Stomach (tissue), 9 donors: ENCODE measurements around the gene EIF1B. TPM values are rescaled to one million over a fixed set of nuclear protein-coding genes. Genes with fewer than 3 reads are reported as not detected.

Experiments used
- DNase-seq, 2 donors: peaks; one replicate each; pipeline versions ENCODE4 v3.0.0 to v3.0.0-alpha.2; 2013 to 2019
- H3K27ac ChIP-seq, 5 donors: fragments of 200-600 bp in 4 of 5; sonication (generic) in 4 of 5; one replicate each; pipeline ENCODE4 v1.5.1; 2013 to 2019; ENCODE audit warnings: mild to moderate bottlenecking in 1 of 5, moderate library complexity in 1 of 5
- H3K27me3 ChIP-seq, 3 donors: fragments of 200-600 bp; sonication (generic); one replicate each; pipeline ENCODE4 v1.5.1; 2017 to 2019; ENCODE audit warnings: mixed run types in 1 of 3
- H3K36me3 ChIP-seq, 4 donors: fragments of 200-600 bp; sonication (generic); 1 replicate in 3 of 4; 2 replicates in 1 of 4; pipeline ENCODE4 v1.5.1; 2016 to 2019
- H3K4me1 ChIP-seq, 4 donors: fragments of 200-600 bp; sonication (generic); one replicate each; pipeline ENCODE4 v1.5.1; 2016 to 2019
- H3K4me3 ChIP-seq, 4 donors: fragments of 200-600 bp; sonication (generic) in 3 of 4; one replicate each; pipeline ENCODE4 v1.5.1; 2016 to 2019; ENCODE audit warnings: mild to moderate bottlenecking in 1 of 4
- H3K9me3 ChIP-seq, 4 donors: fragments of 200-600 bp; sonication (generic); one replicate each; pipeline ENCODE4 v1.5.1; 2016 to 2019
- CTCF ChIP-seq, 7 experiments: fragments of 450-650 bp in 4 of 7; fragments of 200-600 bp in 3 of 7; sonication (generic) in 3 of 7; IDR thresholded peaks; one replicate each; pipeline ENCODE4 v1.5.1; 2016 to 2019; ENCODE audit warnings: antibody characterized with exemption in 7 of 7, control low read depth in 2 of 7, mild to moderate bottlenecking in 1 of 7
- EP300 ChIP-seq: sonication (generic); formaldehyde crosslinking; IDR thresholded peaks from one replicate; pipeline ENCODE4 v1.6.1; 2017; ENCODE audit warnings: antibody characterized with exemption
- POLR2A ChIP-seq, 4 donors: fragments of 450-650 bp; IDR thresholded peaks; one replicate each; pipeline ENCODE4 v1.6.1; 2016; ENCODE audit warnings: antibody characterized with exemption in 4 of 4, control low read depth in 2 of 4, mild to moderate bottlenecking in 1 of 4, moderate library complexity in 1 of 4
- POLR2AphosphoS5 ChIP-seq, 3 donors: sonication (generic); formaldehyde crosslinking; IDR thresholded peaks; one replicate each; pipeline ENCODE4 v1.6.1; 2016; ENCODE audit warnings: antibody characterized with exemption in 3 of 3
- WGBS, 5 donors: extraction: QIAGEN DNeasy Blood & Tissue Kit in 3 of 5; methylation state at CpG; one replicate each; pipeline versions ENCODE4 v1.1.5 to v1.1.7; 2013 to 2018; 5-methylcytosine and 5-hydroxymethylcytosine counted together
- intact Hi-C: fragments of 100-400 bp; cut with DNase I; formaldehyde crosslinking; loops from one replicate; pipeline ENCODE4 v1.15.1; 2023; ENCODE audit warnings: low total_unique reads
- polyA plus RNA-seq, 3 donors: library from polyadenylated mRNA; stranded (reverse); fragments of 200-250 nt; gene quantifications; one replicate each; pipeline ENCODE4 v1.2.3, GENCODE V29; 2013
- total RNA-seq, 5 donors: library from RNA; depleted of rRNA; stranded (reverse); fragments of >200 nt; gene quantifications; one replicate each; pipeline versions ENCODE4 v1.1.0 to v1.2.3, GENCODE V29; 2014 to 2016
- donor health status: healthy with polysubstance abuse.
- donor health status: Bipolar disorder and iron deficiency.
- donor health status: healthy.

EIF1B gene
- total and polyA plus RNA-seq, 8 donors = 2.6 to 76.8 (median 39.8) TPM

GRCh38 chr3:40299721-40300335 lies 9.7 kb upstream of the EIF1B start:
- no peak overlapping the region for H3K4me3 ChIP-seq
- no peaks in the 10 kb centered on the region for H3K9me3 ChIP-seq
- TF ChIP-seq POLR2AphosphoS5 (IDR thresholded peaks at IDR 0.05) (peak in 1 of 3 donors; percentile 26), CTCF (IDR thresholded peaks at IDR 0.05) (no peak)
- peaks cover 0 to 8% (median 0%) of the 10 kb centered on the region in 4 donors for H3K4me1 ChIP-seq
- DNase-seq = peak in 1 of 2 donors; percentile 41
- H3K36me3 ChIP-seq = peaks cover 0 to 33% (median 13%) of the 10 kb centered on the region in 4 donors
- 72 to 90% (median 89%) methylated on average over 3 of the region's 3 CpGs for WGBS, 5 donors
- intact Hi-C loops = no loop called here
- no peak overlapping the region for H3K27ac ChIP-seq
- H3K27me3 ChIP-seq = no peaks in the 10 kb centered on the region

- Histone ChIP-seq H3K36me3 (peaks cover 0 to 24% (median 10%) of the 10 kb centered on the region in 4 donors), H3K4me1 (peaks cover 0 to 8% (median 0%) of the 10 kb centered on the region in 4 donors), H3K9me3 (no peaks in the 10 kb centered on the region), H3K27me3 (no peaks in the 10 kb centered on the region), H3K27ac (no peak overlapping the region), H3K4me3 (no peak overlapping the region)
- no peak for DNase-seq
- TF ChIP-seq POLR2AphosphoS5 (IDR thresholded peaks at IDR 0.05) (no peak), POLR2A (IDR thresholded peaks at IDR 0.05) (no peak), EP300 (no peak), CTCF (IDR thresholded peaks at IDR 0.05) (no peak)
- 77 to 88% (median 82%) methylated on average over 1 of the region's 1 CpG for WGBS, 5 donors
- intact Hi-C loops = no loop called here
Observed at GRCh38 chr3:40302784-40303183, 6.7 kb upstream of the EIF1B start.

- intact Hi-C loops = no loop called here
- peaks cover 0 to 18% (median 9%) of the 10 kb centered on the region in 4 donors for H3K36me3 ChIP-seq
- no peak for TF ChIP-seq EP300
- no peak for TF ChIP-seq CTCF (IDR thresholded peaks at IDR 0.05)
- no peak for TF ChIP-seq POLR2A (IDR thresholded peaks at IDR 0.05)
- TF ChIP-seq POLR2AphosphoS5 (IDR thresholded peaks at IDR 0.05) = no peak
- H3K9me3 ChIP-seq = no peaks in the 10 kb centered on the region
- DNase-seq = no peak
- peaks cover 7 to 16% (median 9%) of the 10 kb centered on the region in 4 donors for H3K4me1 ChIP-seq
- H3K4me3 ChIP-seq = no peak overlapping the region
- H3K27me3 ChIP-seq = no peaks in the 10 kb centered on the region
- no peak overlapping the region for H3K27ac ChIP-seq
- 85 to 95% (median 88%) methylated on average over 2 of the region's 2 CpGs for WGBS, 5 donors
Observed at GRCh38 chr3:40304352-40304751, 5.2 kb upstream of the EIF1B start.

- intact Hi-C loops = no loop called here
- H3K4me3 ChIP-seq = no peak overlapping the region
- TF ChIP-seq POLR2AphosphoS5 (IDR thresholded peaks at IDR 0.05) (no peak), CTCF (IDR thresholded peaks at IDR 0.05) (no peak), EP300 (no peak), POLR2A (IDR thresholded peaks at IDR 0.05) (no peak)
- H3K36me3 ChIP-seq = peaks cover 0 to 2% (median under 1%) of the 10 kb centered on the region in 4 donors
- H3K4me1 ChIP-seq = peaks cover 12 to 24% (median 17%) of the 10 kb centered on the region in 4 donors
- no peaks in the 10 kb centered on the region for H3K27me3 ChIP-seq
- no peaks in the 10 kb centered on the region for H3K9me3 ChIP-seq
- 93 to 100% (median 96%) methylated on average over 3 of the region's 3 CpGs for WGBS, 5 donors
- DNase-seq = no peak
- no peak overlapping the region for H3K27ac ChIP-seq
Observed at GRCh38 chr3:40306336-40306735, 3.2 kb upstream of the EIF1B start.
